SH-SY5Y (cell line): Measurements from ENCODE around the gene SH2D1B.

Experiments used
- GATA2 ChIP-seq: IDR thresholded peaks from 2 replicates; pipeline ENCODE4 v1.6.1; 2011; ENCODE audit warnings: mild to moderate bottlenecking, low read depth, low read length
- GATA3 ChIP-seq: IDR thresholded peaks from 2 replicates; pipeline ENCODE4 v1.6.1; 2011; ENCODE audit warnings: low read depth, mild to moderate bottlenecking, low read length, moderate library complexity

- no peak for TF ChIP-seq GATA2
- no peak for TF ChIP-seq GATA3
Measured at GRCh38 chr1:162370161-162370560, 41.8 kb downstream of the SH2D1B start.
